Activated CD4-positive, alpha-beta T cell treated with anti-CD3 and anti-CD28 coated beads for 1 hour (primary cell): ENCODE measurements around the gene XPO6.

ENCODE experiments used
- DNase-seq: peaks from one replicate; pipeline ENCODE4 v3.0.0-alpha.2; 2020

XPO6 gene

GRCh38 chr16:28058839-28059589 is 152.8 kb downstream of the XPO6 start:
- DNase-seq: no peak

DNA sequence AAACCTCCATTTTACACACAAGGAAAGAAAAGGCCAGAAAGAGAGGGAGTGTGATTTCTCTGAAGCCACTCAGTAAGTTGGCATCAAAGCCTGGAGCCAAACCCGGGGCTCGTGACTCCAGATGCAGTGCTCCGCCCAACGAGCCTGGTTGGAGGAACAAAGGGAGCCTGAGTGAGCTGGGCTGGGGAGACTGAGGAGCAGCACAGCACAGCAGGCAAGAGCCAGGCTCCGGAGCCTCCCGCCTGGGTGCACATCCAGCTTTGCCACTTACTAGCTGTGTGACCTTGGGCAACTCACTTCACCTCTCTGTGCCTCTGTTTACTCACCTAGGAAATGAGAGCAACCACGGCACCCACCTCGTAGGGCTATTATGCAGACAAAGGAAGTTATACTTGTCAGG is 153.8 kb downstream of the XPO6 start:
- DNase-seq: no peak

DNA sequence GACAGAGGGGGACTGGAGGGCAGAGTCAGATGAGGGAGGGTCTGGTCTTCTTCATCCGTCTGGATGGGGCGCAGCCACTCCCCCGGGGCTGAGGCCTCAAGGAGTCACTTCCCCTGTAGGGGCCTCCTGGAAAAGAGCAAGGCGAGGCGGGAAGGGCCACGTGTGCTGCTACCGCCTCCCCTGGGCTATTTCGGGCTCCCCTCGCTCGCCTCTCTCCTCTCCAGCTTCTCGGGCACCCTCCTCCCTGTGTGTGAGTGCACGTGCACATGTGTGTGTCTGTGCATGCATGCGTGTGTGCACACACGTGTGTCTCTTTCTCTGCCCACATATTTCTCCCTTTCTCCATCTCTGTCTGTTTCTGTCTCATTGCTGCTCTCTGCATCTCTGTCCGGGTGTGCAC is 158.3 kb downstream of the XPO6 start:
- DNase-seq: no peak

GRCh38 chr16:28052274-28053128 is 159.3 kb downstream of the XPO6 start:
- DNase-seq: no peak

DNA sequence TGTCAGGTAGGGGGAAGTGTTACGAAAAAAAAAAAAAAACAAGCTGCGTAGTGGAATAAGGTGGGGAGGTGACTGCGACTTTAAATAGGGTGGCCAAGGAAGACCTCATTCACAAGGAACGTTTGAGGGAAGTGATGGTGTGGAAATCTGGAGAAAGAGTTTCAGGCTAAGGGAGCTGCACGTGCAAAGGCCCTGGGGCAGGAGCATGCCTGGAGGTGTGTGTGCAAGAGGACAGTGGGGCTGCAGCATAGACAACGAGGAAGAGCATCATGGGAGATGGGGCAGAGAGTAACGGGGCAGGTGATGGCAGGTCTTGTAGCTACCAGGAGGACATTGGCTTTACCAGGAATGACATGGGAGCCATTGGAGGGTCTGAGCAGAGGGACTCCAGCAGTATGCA is 160.3 kb downstream of the XPO6 start:
- DNase-seq: no peak
